Measurements from ENCODE around the gene SEH1L. TPM values are rescaled to one million over a fixed set of nuclear protein-coding genes. Genes with fewer than 3 reads are reported as not detected.

SEH1L gene
- total RNA-seq, 4 donors from 2014 or later, result 9.4 to 29.1 (median 18.2) TPM

DNA sequence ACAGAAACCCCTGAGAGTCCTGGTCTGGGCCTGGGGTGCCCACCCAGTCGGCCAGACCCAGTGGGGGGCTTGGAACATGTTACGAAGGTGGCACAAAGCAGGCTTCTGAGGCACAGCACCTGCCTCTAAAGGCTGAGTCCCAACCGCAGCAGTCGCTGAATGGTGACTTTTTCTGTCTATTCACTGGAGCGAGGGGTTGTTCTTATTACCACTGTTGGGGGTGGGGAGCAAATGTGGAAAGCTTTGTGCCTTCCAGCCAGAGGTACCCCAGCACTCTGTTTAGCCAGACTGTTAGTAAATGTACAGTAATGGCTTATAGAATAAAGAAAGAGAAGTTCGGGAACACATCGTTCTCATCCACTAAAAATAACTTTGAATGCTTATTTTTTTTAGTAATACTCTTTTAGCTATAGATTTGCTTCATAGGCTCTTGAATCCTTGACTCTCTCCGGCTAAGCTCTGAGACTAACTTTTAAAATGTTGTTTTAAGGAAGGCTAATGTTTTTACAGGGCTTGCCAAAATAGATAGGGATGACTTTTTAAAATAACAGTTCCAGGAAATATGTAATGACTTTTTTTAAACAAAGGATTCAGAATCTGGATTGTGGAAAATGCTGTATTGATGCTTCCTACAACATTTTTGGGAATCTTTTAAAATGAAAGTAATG lies 40.4 kb upstream of the SEH1L start:
- H3K27me3 ChIP-seq, result peaks cover 28% of the 10 kb centered on the region
- no peaks in the 10 kb centered on the region for H3K9me3 ChIP-seq
- in situ Hi-C loops (cut with MboI; ENCODE audit: low pct_ligation_motif_present in 1 of 4, low pct_unique_long_range_greater_than_20kb in 1 of 4, low sequenced_read_pairs in 3 of 4), result no loop called here
- DNase-seq, result no peak
- H3K4me3 ChIP-seq, result no peak overlapping the region
- TF ChIP-seq POLR2AphosphoS5 (IDR thresholded peaks at IDR 0.05) (no peak), EP300 (IDR thresholded peaks at IDR 0.05; ENCODE audit: low read depth) (no peak), POLR2A (IDR thresholded peaks at IDR 0.05) (no peak)
- TF ChIP-seq, protein P1, sequence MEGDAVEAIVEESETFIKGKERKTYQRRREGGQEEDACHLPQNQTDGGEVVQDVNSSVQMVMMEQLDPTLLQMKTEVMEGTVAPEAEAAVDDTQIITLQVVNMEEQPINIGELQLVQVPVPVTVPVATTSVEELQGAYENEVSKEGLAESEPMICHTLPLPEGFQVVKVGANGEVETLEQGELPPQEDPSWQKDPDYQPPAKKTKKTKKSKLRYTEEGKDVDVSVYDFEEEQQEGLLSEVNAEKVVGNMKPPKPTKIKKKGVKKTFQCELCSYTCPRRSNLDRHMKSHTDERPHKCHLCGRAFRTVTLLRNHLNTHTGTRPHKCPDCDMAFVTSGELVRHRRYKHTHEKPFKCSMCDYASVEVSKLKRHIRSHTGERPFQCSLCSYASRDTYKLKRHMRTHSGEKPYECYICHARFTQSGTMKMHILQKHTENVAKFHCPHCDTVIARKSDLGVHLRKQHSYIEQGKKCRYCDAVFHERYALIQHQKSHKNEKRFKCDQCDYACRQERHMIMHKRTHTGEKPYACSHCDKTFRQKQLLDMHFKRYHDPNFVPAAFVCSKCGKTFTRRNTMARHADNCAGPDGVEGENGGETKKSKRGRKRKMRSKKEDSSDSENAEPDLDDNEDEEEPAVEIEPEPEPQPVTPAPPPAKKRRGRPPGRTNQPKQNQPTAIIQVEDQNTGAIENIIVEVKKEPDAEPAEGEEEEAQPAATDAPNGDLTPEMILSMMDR (IDR thresholded peaks at IDR 0.05), result no peak
- 39 to 43% methylated on average over 5 to 8 of the region's 8 CpGs for WGBS, 2 donors (ENCODE audit: low coverage in 1 of 2)
- H3K4me1 ChIP-seq, result peaks cover 0 to 14% (median 8%) of the 10 kb centered on the region in 4 donors
- intact Hi-C loops (cut with DNase I; ENCODE audit: low total_unique reads), result no loop called here
- H3K27ac ChIP-seq, result no peak overlapping the region
- no peaks in the 10 kb centered on the region for H3K36me3 ChIP-seq

DNA sequence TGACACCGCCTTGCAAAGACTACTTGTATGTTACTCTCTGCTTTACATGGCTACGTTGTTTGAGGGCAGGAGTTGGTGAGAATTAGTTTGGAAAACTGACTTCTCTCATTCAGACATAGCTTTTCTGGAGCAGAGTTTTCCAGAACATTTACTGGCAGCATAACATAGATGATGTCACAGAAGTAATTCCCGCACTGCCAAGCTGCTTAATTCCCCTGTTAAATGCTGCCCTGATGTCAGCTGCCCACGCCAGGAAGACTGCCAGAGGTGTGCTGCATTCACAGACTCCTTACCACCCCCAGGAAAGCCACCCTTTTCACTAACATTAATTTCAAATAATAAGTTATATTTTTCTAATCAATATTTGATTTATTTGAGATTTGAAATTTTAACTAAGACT lies 39.1 kb upstream of the SEH1L start:
- H3K27me3 ChIP-seq, result peaks cover 28% of the 10 kb centered on the region
- intact Hi-C loops (cut with DNase I; ENCODE audit: low total_unique reads), result no loop called here
- in situ Hi-C loops (cut with MboI; ENCODE audit: low pct_ligation_motif_present in 1 of 4, low pct_unique_long_range_greater_than_20kb in 1 of 4, low sequenced_read_pairs in 3 of 4), result no loop called here
- H3K36me3 ChIP-seq, result no peaks in the 10 kb centered on the region
- 70 to 73% methylated on average over 4 of the region's 4 CpGs for WGBS, 2 donors (ENCODE audit: low coverage in 1 of 2)
- H3K4me3 ChIP-seq, result no peak overlapping the region
- no peak overlapping the region for H3K27ac ChIP-seq
- TF ChIP-seq EP300 (IDR thresholded peaks at IDR 0.05; ENCODE audit: low read depth), result no peak
- no peak for TF ChIP-seq POLR2A (IDR thresholded peaks at IDR 0.05)
- TF ChIP-seq POLR2AphosphoS5 (IDR thresholded peaks at IDR 0.05), result no peak
- TF ChIP-seq, protein P1 (IDR thresholded peaks at IDR 0.05), result no peak
- H3K9me3 ChIP-seq, result no peaks in the 10 kb centered on the region
- peaks cover 0 to 14% (median 8%) of the 10 kb centered on the region in 4 donors for H3K4me1 ChIP-seq
- DNase-seq, result no peak

DNA sequence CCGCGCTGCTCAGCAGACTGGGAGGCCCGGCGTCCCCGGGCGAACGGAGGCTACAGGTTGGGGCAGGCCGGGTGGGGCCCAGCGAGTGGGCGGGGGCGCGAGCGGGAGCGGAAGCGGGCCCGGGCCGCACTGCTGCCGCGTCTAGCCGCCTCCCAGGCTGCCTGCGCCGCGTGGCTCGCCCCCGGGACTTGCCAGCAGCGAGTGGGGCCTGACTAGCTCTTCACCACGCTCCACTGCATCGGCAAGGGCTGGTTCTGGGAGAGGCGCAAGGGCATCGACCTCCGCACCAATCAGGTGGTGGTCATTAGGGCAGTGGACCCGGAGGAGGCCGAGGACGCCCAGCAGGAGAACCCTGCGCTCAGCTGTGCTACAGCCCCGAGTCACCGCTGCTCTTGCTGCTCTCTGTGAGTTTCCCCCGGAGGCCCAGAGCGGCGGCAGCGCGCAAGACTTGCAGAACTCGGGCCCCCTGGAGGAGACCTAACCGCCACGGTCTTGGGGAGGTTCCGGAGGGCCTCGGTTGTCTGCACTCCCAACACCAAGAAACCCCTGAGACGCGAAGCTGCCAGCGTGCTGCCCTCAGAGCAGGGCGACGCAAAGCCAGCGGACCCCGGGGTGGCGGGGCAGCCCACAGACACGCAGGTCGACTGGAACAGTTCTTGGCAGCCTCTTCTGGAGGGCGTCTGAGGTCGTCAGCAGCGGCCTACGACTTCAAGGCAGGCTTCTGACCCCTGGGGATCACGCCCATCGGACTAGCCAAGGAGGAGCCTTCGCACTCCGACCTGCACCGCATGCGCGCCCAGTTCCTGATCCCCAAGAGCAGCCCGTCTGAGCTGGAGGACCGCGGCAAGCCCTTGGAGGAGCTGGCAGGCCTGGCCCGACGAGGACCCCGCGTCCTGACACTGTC lies 36.5 kb upstream of the SEH1L start:
- WGBS, 2 donors (ENCODE audit: low coverage in 1 of 2), result 35% methylated on average over 58 of the region's 75 CpGs; no CpG with 5 or more reads in 1 of the 2 donors
- intact Hi-C loops (cut with DNase I; ENCODE audit: low total_unique reads), result no loop called here
- peaks cover 0 to 11% (median 8%) of the 10 kb centered on the region in 4 donors for H3K4me1 ChIP-seq
- in situ Hi-C loops (cut with MboI; ENCODE audit: low pct_ligation_motif_present in 1 of 4, low pct_unique_long_range_greater_than_20kb in 1 of 4, low sequenced_read_pairs in 3 of 4), result no loop called here
- no peaks in the 10 kb centered on the region for H3K9me3 ChIP-seq
- H3K27me3 ChIP-seq, result peaks cover 28% of the 10 kb centered on the region
- peak overlapping the region in 3 of 4 donors; percentile 12 to 37 (median 26) for H3K4me3 ChIP-seq
- no peaks in the 10 kb centered on the region for H3K36me3 ChIP-seq
- DNase-seq, result peak; percentile 35
- H3K27ac ChIP-seq, result no peak overlapping the region
- no peak for TF ChIP-seq EP300 (IDR thresholded peaks at IDR 0.05; ENCODE audit: low read depth)
- TF ChIP-seq, protein P1 (IDR thresholded peaks at IDR 0.05), result no peak
- TF ChIP-seq POLR2AphosphoS5 (IDR thresholded peaks at IDR 0.05), result no peak
- no peak for TF ChIP-seq POLR2A (IDR thresholded peaks at IDR 0.05)

Measured in transverse colon (tissue), 4 donors.